Measurements from ENCODE around the gene ASCC3. TPM values are rescaled to one million over a fixed set of nuclear protein-coding genes. Genes with fewer than 3 reads are reported as not detected.

ASCC3 gene
- total RNA-seq, 2 donors from 2014 or later = 35.7 to 56.2 TPM

DNA sequence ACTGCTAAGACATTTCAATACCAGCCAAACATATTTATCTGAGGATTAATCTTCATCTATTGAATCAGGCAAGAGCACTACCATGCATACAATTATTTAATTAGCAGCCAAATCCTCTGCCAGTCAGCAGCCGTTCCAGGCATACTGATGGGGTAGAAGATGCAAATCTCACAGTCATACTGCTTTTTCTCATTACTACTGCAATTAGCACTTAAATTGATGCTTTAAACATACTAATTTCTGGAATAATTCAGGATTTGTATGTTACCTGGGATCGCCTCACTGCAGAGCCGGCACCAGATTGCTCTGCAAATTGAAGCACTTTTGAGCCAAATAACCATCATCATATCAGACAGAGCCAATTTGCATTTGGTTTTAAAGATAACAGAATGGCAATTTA is 366.5 kb downstream of the ASCC3 start:
- DNase-seq (ENCODE audit: low spot score) (no peak), ATAC-seq (ENCODE audit: insufficient number of reproducible peaks, low FRiP score, low read depth) (no peak)
- Histone ChIP-seq H3K4me1 (ENCODE audit: control insufficient read depth in 1 of 2, low read depth in 2 of 2) (no peaks in the 10 kb centered on the region), H3K36me3 (peaks cover 12% of the 10 kb centered on the region), H3K4me3 (no peak overlapping the region), H3K27me3 (replicated peaks; ENCODE audit: insufficient read depth) (no peaks in the 10 kb centered on the region), H3K9me3 (no peaks in the 10 kb centered on the region), H3K27ac (no peak overlapping the region)
- TF ChIP-seq, protein P1, sequence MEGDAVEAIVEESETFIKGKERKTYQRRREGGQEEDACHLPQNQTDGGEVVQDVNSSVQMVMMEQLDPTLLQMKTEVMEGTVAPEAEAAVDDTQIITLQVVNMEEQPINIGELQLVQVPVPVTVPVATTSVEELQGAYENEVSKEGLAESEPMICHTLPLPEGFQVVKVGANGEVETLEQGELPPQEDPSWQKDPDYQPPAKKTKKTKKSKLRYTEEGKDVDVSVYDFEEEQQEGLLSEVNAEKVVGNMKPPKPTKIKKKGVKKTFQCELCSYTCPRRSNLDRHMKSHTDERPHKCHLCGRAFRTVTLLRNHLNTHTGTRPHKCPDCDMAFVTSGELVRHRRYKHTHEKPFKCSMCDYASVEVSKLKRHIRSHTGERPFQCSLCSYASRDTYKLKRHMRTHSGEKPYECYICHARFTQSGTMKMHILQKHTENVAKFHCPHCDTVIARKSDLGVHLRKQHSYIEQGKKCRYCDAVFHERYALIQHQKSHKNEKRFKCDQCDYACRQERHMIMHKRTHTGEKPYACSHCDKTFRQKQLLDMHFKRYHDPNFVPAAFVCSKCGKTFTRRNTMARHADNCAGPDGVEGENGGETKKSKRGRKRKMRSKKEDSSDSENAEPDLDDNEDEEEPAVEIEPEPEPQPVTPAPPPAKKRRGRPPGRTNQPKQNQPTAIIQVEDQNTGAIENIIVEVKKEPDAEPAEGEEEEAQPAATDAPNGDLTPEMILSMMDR (IDR thresholded peaks at IDR 0.05) = no peak

DNA sequence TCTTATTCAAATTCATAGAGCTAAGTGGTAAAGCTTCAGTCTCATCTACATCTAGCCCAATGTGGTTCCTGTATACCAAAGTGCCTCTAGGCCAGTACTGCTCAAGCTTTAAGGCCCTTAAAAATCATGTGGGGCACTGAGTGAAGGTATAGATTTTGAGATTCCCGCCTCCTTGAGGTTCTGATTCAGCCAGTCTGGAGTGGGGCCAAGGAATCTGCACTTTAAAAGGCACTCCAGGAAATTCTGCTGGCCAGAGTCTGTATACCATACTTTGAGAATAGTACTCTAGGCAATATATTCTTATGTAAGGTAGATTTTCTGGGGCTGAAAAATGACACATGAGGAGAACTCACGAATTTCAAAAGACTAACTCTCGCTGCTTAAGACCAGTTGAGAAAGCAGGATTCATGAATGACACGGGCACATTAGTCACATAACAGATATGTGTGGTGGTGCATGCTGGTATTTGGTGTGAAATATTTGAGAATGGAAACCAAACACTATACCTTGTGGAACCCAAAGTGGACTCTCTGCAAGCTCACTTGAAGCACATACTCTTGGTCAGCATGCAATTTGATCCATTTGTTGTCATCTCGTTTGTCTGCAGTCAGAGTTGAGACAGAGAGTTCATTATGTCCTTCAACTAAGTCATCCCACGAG is 368.8 kb downstream of the ASCC3 start:
- Histone ChIP-seq H3K36me3 (peaks cover 17% of the 10 kb centered on the region), H3K4me3 (no peak overlapping the region), H3K4me1 (ENCODE audit: control insufficient read depth in 1 of 2, low read depth in 2 of 2) (no peaks in the 10 kb centered on the region), H3K27ac (no peak overlapping the region), H3K27me3 (replicated peaks; ENCODE audit: insufficient read depth) (no peaks in the 10 kb centered on the region), H3K9me3 (no peaks in the 10 kb centered on the region)
- ATAC-seq (ENCODE audit: insufficient number of reproducible peaks, low FRiP score, low read depth) (no peak), DNase-seq (ENCODE audit: low spot score) (no peak)
- TF ChIP-seq, protein P1 (IDR thresholded peaks at IDR 0.05) = no peak

DNA sequence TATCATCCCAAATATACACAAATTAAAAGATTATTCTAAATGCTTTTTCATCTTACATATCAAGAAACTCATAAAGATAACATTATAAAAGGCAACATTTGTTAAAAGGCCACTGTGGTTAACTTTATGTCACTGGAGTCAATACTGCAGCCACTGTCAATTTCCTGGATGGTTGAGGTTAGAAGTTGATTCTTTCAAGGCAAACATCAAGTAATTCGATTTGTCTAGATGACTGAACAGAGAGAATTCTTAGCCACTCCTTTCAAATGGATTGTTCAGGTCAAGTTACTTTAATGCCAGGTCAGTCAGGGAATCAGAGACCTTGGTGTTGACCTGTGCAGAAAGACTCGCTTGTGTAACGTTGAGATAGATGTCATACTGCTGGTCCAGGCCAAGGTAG is 372.0 kb downstream of the ASCC3 start:
- H3K4me1 ChIP-seq (ENCODE audit: control insufficient read depth in 1 of 2, low read depth in 2 of 2) = peaks cover 5 to 16% of the 10 kb centered on the region in 2 donors
- TF ChIP-seq, protein P1 (IDR thresholded peaks at IDR 0.05) = no peak
- H3K36me3 ChIP-seq = peaks cover 13% of the 10 kb centered on the region
- H3K27me3 ChIP-seq (replicated peaks; ENCODE audit: insufficient read depth) = no peaks in the 10 kb centered on the region
- DNase-seq (ENCODE audit: low spot score) (no peak), ATAC-seq (ENCODE audit: insufficient number of reproducible peaks, low FRiP score, low read depth) (no peak)
- no peak overlapping the region for H3K4me3 ChIP-seq
- H3K9me3 ChIP-seq = no peaks in the 10 kb centered on the region
- H3K27ac ChIP-seq = no peak overlapping the region

DNA sequence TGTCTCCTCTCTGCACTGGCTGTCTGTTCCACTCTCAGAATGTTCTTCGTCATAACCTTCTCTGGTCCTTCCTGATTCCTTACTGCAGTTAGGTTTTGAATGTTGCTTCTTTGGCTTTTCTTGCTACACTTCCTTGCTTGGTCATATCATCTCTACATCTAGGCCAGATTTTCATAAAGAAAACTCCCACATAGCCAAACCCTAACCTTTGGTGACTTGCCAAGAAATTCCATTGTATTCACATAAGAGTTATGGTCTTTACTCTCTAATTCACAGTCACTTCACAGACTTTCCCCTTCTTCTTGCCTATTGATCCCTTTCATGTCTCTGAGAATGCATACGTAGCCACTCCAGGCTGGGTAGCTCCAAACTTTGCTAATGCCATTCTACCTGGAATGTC is 374.5 kb downstream of the ASCC3 start:
- DNase-seq (ENCODE audit: low spot score) (no peak), ATAC-seq (ENCODE audit: insufficient number of reproducible peaks, low FRiP score, low read depth) (no peak)
- TF ChIP-seq, protein P1 (IDR thresholded peaks at IDR 0.05) = no peak
- no peaks in the 10 kb centered on the region for H3K27me3 ChIP-seq (replicated peaks; ENCODE audit: insufficient read depth)
- no peaks in the 10 kb centered on the region for H3K9me3 ChIP-seq
- peaks cover 5 to 27% of the 10 kb centered on the region in 2 donors for H3K4me1 ChIP-seq (ENCODE audit: control insufficient read depth in 1 of 2, low read depth in 2 of 2)
- H3K4me3 ChIP-seq = no peak overlapping the region
- no peak overlapping the region for H3K27ac ChIP-seq
- peaks cover 11% of the 10 kb centered on the region for H3K36me3 ChIP-seq

DNA sequence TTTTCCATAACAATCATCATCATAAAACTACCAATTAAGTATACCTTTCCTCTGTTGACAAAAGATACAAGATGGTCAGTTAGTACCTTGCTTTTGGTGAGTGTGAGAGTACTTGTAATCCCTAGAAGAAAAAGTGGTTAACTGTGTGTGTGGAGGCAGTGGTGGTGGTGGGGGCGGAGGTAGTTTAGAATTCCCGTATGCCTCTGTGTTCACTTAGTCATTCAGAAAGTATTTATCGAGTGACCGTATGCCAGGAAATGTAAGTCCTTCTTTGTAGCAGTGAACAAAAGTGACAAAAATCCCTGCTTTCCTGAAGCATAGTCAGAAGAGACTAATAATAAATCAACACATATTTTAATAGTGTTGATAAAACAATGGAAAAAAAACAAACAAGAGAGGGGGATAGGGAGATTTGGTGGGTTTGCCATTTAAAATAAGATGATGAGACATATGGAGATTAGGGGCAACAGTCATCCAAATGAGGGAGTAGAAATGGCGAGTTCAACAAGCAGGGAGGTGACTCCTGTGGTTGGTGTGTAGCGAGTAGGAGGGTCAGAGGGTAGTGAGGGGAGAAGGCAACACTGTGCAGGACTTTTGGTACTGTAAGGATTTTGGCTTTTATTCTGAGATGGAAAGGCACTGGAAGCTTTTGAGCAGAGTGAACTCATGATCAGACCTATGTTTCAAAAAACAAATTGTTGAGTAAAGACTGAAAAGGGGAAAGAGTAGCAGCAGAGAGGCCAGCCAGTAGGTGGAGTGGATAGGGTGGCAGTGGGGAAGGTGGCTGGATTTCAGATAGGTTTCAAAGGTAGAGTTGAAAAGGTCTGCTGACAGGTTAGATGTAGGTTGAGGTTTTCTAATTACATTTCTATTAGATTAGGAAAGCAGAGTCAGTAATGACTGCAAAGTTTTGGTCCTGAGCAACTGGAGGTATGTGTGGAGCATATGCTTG is 376.1 kb downstream of the ASCC3 start:
- TF ChIP-seq, protein P1 (IDR thresholded peaks at IDR 0.05) = no peak
- peak overlapping the region; percentile 69 to 82 for H3K27ac ChIP-seq

More for the DNA sequence above, 376.1 kb downstream of the ASCC3 start:
- peak; percentile 20 for DNase-seq (ENCODE audit: low spot score)
- H3K9me3 ChIP-seq = no peaks in the 10 kb centered on the region
- H3K36me3 ChIP-seq = peaks cover 5% of the 10 kb centered on the region
- H3K27me3 ChIP-seq (replicated peaks; ENCODE audit: insufficient read depth) = no peaks in the 10 kb centered on the region
- H3K4me1 ChIP-seq (ENCODE audit: control insufficient read depth in 1 of 2, low read depth in 2 of 2) = peaks cover 5 to 27% of the 10 kb centered on the region in 2 donors
- no peak overlapping the region for H3K4me3 ChIP-seq
- ATAC-seq (ENCODE audit: insufficient number of reproducible peaks, low FRiP score, low read depth) = peak; percentile 69

Data from thoracic aorta (tissue), 2 donors.